Mesothelial cell of epicardium (in vitro differentiated cells): Measurements from ENCODE around the gene TMEM63C. TPM values are rescaled to one million over a fixed set of nuclear protein-coding genes. Genes with fewer than 3 reads are reported as not detected.

Experiments used
- DNase-seq, 2 experiments: peaks; one replicate each; pipeline ENCODE4 v3.0.0; 2021; ENCODE audit warnings: low spot score in 2 of 2; ENCODE audit not compliant: unreplicated experiment in 2 of 2
- H3K27ac Mint-ChIP-seq: 2 replicates; pipeline ENCODE4 v1.8.0; 2021; ENCODE audit warnings: mixed read lengths
- H3K27me3 Mint-ChIP-seq: 2 replicates; pipeline ENCODE4 v1.8.0; 2021; ENCODE audit warnings: low read depth, mixed read lengths
- H3K36me3 Mint-ChIP-seq: 2 replicates; pipeline ENCODE4 v1.8.0; 2021; ENCODE audit warnings: mixed read lengths
- H3K4me1 Mint-ChIP-seq: 2 replicates; pipeline ENCODE4 v1.8.0; 2021; ENCODE audit warnings: mixed read lengths
- H3K4me3 Mint-ChIP-seq: 2 replicates; pipeline ENCODE4 v1.8.0; 2021; ENCODE audit warnings: mild to moderate bottlenecking, moderate library complexity, mixed read lengths
- H3K9me3 Mint-ChIP-seq: 2 replicates; pipeline ENCODE4 v1.8.0; 2021; ENCODE audit warnings: mixed read lengths
- total RNA-seq: library from RNA; stranded (reverse); gene quantifications from 3 replicates; pipeline ENCODE4 v1.2.1, GENCODE V29; 2021
- TF ChIP-seq, protein P1 (sequence below): fragments of 200-600 bp; sonication (generic); IDR thresholded peaks from one replicate; pipeline ENCODE4 v1.5.0; 2021; ENCODE audit warnings: antibody characterized with exemption; ENCODE audit not compliant: unreplicated experiment

Gene TMEM63C
- total RNA-seq, 1 donor from 2014 or later = 6.2 TPM

DNA sequence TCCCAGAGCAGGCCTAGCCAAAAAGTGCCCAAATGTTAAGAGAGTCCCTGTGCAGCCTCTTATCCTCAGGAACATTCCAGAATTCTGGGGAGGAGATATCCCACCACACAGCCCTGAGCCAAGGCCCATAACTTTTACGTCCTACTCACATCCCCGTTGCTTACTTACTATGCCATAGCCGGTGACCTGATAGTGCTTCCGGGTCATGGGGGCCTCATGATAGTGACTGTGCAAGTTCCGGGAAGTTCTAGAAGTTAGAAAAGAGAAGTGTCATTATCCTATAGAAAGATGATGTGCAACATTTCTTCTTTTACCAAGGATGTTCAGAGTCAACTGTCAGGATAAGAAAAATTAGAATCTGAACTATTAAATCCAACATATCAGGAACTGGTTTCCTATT lies 105.0 kb downstream of the TMEM63C start:
- H3K27me3 Mint-ChIP-seq = no peaks in the 10 kb centered on the region
- H3K4me3 Mint-ChIP-seq = no peak overlapping the region
- peaks cover 32% of the 10 kb centered on the region for H3K36me3 Mint-ChIP-seq
- DNase-seq = no peak
- TF ChIP-seq, protein P1, sequence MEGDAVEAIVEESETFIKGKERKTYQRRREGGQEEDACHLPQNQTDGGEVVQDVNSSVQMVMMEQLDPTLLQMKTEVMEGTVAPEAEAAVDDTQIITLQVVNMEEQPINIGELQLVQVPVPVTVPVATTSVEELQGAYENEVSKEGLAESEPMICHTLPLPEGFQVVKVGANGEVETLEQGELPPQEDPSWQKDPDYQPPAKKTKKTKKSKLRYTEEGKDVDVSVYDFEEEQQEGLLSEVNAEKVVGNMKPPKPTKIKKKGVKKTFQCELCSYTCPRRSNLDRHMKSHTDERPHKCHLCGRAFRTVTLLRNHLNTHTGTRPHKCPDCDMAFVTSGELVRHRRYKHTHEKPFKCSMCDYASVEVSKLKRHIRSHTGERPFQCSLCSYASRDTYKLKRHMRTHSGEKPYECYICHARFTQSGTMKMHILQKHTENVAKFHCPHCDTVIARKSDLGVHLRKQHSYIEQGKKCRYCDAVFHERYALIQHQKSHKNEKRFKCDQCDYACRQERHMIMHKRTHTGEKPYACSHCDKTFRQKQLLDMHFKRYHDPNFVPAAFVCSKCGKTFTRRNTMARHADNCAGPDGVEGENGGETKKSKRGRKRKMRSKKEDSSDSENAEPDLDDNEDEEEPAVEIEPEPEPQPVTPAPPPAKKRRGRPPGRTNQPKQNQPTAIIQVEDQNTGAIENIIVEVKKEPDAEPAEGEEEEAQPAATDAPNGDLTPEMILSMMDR = no peak
- no peaks in the 10 kb centered on the region for H3K9me3 Mint-ChIP-seq
- no peaks in the 10 kb centered on the region for H3K4me1 Mint-ChIP-seq
- H3K27ac Mint-ChIP-seq = no peak overlapping the region

DNA sequence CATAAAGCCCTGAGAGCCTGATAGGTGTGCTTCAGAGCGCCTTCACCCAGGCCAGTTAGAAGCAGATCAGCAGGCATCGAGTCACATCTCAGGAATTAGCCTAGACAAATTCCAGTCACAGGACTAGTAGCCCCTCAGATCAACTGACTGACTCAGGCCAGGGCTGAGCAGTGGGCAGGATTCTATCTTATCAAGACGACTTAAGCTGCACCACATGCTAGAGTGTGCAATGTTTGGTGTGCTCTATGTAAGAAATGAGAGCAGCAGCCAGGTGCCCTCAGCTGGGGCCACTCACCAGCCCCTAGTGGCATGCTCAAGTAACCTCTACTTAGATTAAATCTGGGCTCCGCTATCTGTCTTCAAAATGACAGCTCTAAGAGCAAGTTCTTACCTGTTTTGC lies 109.1 kb downstream of the TMEM63C start:
- TF ChIP-seq, protein P1 = no peak
- Mint-ChIP-seq H3K9me3 (no peaks in the 10 kb centered on the region), H3K27ac (no peak overlapping the region), H3K4me1 (peaks cover under 1% of the 10 kb centered on the region), H3K4me3 (no peak overlapping the region), H3K36me3 (peaks cover 19% of the 10 kb centered on the region), H3K27me3 (no peaks in the 10 kb centered on the region)
- no peak for DNase-seq

DNA sequence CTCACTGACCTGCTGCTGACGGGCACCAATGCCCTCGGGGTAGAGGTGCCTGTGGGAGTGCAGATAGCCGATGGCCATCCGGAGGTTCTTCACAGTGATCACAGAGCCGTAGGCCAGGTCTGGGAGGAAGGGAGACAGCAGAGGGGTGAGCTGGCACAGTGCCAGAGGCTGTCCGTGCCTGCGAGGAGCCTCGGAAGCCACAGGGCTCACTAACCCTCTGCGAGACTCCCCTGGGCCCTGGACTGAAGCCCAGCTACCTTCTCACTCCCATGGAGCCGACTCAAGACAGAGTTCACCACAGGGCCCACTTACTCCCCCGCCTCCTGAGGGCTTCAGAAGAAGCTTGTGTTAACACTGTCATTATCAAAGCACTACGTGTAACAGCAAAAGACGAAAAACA lies 114.6 kb downstream of the TMEM63C start:
- no peaks in the 10 kb centered on the region for H3K9me3 Mint-ChIP-seq
- no peak overlapping the region for H3K4me3 Mint-ChIP-seq
- peaks cover 22% of the 10 kb centered on the region for H3K36me3 Mint-ChIP-seq
- peak overlapping the region; percentile 63 for H3K27ac Mint-ChIP-seq
- H3K27me3 Mint-ChIP-seq = no peaks in the 10 kb centered on the region
- H3K4me1 Mint-ChIP-seq = peaks cover 13% of the 10 kb centered on the region
- no peak for DNase-seq
- TF ChIP-seq, protein P1 = no peak

DNA sequence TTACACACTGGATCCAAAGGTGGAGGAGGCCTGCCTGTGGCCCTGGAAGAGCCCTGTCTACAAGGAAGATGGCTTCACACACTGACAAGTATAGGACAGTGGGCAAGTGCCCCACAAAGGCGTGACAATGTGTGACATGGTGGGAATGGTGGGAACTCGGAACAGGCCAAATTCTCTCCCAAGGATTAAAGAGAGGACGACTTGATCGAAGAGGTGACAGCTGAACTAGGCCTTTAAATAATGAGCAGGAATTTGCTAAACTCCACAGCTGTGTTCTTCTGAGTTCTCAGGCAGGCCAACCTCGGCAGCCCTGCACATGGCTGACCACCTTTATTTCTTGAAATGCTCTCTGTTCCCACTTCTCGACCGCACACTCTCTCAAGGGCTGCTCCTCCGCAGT lies 115.3 kb downstream of the TMEM63C start:
- peaks cover 13% of the 10 kb centered on the region for H3K4me1 Mint-ChIP-seq
- peak overlapping the region; percentile 45 for H3K27ac Mint-ChIP-seq
- H3K27me3 Mint-ChIP-seq = no peaks in the 10 kb centered on the region
- no peaks in the 10 kb centered on the region for H3K9me3 Mint-ChIP-seq
- TF ChIP-seq, protein P1 = no peak
- H3K4me3 Mint-ChIP-seq = no peak overlapping the region
- no peak for DNase-seq
- peaks cover 22% of the 10 kb centered on the region for H3K36me3 Mint-ChIP-seq

DNA sequence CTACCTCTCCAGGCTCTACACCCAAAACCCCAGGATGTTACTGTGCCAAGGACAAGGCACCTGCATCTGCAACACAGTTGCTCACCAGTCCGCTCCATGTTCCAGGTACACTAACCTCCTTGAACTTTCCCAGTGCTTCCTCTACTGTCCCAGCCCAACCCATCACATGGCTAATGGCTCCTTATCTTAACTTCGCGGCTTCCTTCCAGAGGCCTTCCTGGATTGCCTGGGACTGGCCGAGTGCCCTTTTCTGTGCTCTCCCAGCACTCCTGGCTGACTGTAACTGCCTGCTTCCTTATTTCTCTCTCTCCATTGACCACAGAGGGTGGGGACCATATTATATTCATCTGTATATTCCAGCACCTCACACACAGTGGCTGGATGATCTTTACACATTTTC lies 118.2 kb downstream of the TMEM63C start:
- Mint-ChIP-seq H3K4me3 (no peak overlapping the region), H3K27ac (no peak overlapping the region), H3K36me3 (peaks cover 26% of the 10 kb centered on the region), H3K9me3 (no peaks in the 10 kb centered on the region), H3K4me1 (peaks cover 13% of the 10 kb centered on the region), H3K27me3 (no peaks in the 10 kb centered on the region)
- TF ChIP-seq, protein P1 = no peak
- no peak for DNase-seq

DNA sequence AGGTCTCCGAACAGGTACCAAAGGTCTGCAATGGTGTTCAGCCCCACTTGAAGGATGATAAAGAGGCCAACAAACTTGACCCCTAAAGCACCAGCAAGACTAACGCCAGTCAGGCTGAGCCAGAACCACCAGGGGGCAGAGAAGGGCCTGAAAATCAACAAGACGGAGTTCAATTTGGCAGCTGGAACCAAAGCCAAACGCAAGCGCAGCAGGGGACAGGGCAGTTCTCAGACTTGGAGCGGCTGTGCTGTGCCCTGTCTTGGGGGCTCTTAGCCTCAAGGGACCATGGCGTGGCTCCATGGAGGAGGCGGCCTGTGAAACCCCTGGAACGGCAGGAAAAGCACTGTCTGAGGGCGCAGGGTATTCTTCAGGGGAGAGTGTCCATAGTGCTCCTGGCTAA lies 119.5 kb downstream of the TMEM63C start:
- peak in 1 of 2 experiments; percentile 68 for DNase-seq
- H3K4me1 Mint-ChIP-seq = peaks cover 12% of the 10 kb centered on the region
- TF ChIP-seq, protein P1 = peak; percentile 70
- H3K9me3 Mint-ChIP-seq = no peaks in the 10 kb centered on the region
- H3K27ac Mint-ChIP-seq = no peak overlapping the region
- H3K27me3 Mint-ChIP-seq = no peaks in the 10 kb centered on the region
- peaks cover 26% of the 10 kb centered on the region for H3K36me3 Mint-ChIP-seq
- H3K4me3 Mint-ChIP-seq = no peak overlapping the region
